ENCODE results near the gene LGALS14. TPM values are rescaled to one million over a fixed set of nuclear protein-coding genes. Genes with fewer than 3 reads are reported as not detected.
"Not testable (repeated sequence)": the region's sequence is repeated elsewhere in the genome, so short reads cannot be mapped to it uniquely, and the experiment has no call there.

Gene LGALS14
- total and polyA plus RNA-seq, 4 donors = not detected

DNA sequence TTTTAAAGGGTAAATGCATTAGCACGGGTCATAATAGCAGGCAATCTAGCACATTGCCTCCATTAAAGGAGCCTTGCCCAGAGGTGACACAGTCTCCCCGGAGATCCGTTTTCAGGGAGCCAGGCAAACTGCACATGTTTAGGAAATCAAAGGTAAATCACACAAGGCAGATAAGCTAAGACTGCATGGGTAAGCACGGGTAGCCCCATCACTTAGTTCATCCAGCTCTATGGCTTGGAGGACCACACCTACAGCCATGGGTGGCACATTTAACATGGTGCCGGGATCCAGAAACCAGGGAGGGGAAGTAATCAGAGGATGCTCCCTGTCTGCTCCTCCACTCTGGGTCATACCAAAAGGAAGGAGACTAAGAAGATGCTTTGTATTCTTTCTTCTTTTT is 31.8 kb upstream of the LGALS14 start:
- Histone ChIP-seq H3K36me3 (ENCODE audit: control insufficient read depth in 1 of 2, insufficient read depth in 2 of 2, low read length in 1 of 2) (no peaks in the 10 kb centered on the region), H3K4me1 (ENCODE audit: control insufficient read depth in 1 of 2, insufficient read depth in 2 of 2, low read length in 2 of 2) (no peaks in the 10 kb centered on the region), H3K9me3 (ENCODE audit: control insufficient read depth, low read length) (no peaks in the 10 kb centered on the region), H3K27ac (ENCODE audit: low read depth in 1 of 2, low read length in 2 of 2) (no peak overlapping the region), H3K4me3 (ENCODE audit: low read length in 2 of 2) (no peak overlapping the region), H3K27me3 (ENCODE audit: control insufficient read depth in 1 of 2, insufficient read depth in 2 of 2, low read length in 1 of 2) (no peaks in the 10 kb centered on the region)
- WGBS, 2 donors = 67 to 76% methylated on average over 5 of the region's 5 CpGs
- no peak for ATAC-seq (ENCODE audit: low FRiP score)
- intact Hi-C loops (cut with DNase I) = no loop called here
- no peak for DNase-seq

DNA sequence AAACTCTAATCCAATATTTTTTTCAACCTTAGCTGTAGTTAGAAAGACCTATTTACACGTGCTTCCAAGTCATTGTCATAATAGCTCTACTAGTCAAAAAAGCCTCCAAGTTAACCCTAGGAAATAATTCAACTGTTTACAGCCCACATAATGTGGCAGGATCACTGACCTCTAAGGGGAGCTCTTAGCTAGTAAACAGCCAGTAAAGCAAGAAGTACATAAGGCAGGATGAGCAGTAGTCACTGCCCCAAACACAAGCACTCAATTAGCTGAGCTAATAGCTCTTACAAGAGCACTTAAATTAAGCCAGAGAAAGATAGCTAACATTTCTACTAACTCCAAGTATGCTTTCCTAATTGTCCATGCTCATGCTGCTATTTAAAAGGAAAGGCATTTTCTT is 30.4 kb upstream of the LGALS14 start:
- DNase-seq; H3K4me1 ChIP-seq (ENCODE audit: control insufficient read depth in 1 of 2, insufficient read depth in 2 of 2, low read length in 2 of 2); H3K27ac ChIP-seq (ENCODE audit: low read depth in 1 of 2, low read length in 2 of 2); H3K9me3 ChIP-seq (ENCODE audit: control insufficient read depth, low read length); H3K4me3 ChIP-seq (ENCODE audit: low read length in 2 of 2); H3K27me3 ChIP-seq (ENCODE audit: control insufficient read depth in 1 of 2, insufficient read depth in 2 of 2, low read length in 1 of 2); H3K36me3 ChIP-seq (ENCODE audit: control insufficient read depth in 1 of 2, insufficient read depth in 2 of 2, low read length in 1 of 2); intact Hi-C loops (cut with DNase I); ATAC-seq (ENCODE audit: low FRiP score): not testable (repeated sequence)
- WGBS, 2 donors = 18% methylated on average over 1 of the region's 1 CpG

DNA sequence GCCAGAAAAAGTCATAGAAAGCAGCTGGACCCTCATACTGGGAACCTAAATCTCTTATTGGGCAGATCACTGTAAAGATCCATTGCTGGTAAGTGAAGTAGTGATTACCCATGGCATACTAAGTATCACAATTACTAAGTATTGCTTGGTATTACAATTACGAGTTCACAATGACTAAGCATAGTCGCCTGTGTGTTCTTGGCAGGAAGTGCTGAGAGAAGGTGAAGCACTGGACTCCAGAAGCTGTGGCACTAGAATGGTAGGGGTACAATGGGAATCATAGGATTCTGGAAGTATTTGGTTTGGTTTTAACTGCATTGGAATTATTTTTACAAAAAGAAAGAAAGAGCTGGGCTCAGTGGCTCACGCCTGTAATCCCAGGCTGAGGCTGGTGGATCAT is 28.3 kb upstream of the LGALS14 start:
- H3K4me3 ChIP-seq (ENCODE audit: low read length in 2 of 2) = no peak overlapping the region
- H3K36me3 ChIP-seq (ENCODE audit: control insufficient read depth in 1 of 2, insufficient read depth in 2 of 2, low read length in 1 of 2) = no peaks in the 10 kb centered on the region
- no peak for ATAC-seq (ENCODE audit: low FRiP score)
- H3K27me3 ChIP-seq (ENCODE audit: control insufficient read depth in 1 of 2, insufficient read depth in 2 of 2, low read length in 1 of 2) = no peaks in the 10 kb centered on the region
- no peak for DNase-seq
- H3K9me3 ChIP-seq (ENCODE audit: control insufficient read depth, low read length) = no peaks in the 10 kb centered on the region
- no peaks in the 10 kb centered on the region for H3K4me1 ChIP-seq (ENCODE audit: control insufficient read depth in 1 of 2, insufficient read depth in 2 of 2, low read length in 2 of 2)
- intact Hi-C loops (cut with DNase I) = no loop called here
- WGBS, 2 donors = 58 to 66% methylated on average over 3 of the region's 3 CpGs
- H3K27ac ChIP-seq (ENCODE audit: low read depth in 1 of 2, low read length in 2 of 2) = no peak overlapping the region

DNA sequence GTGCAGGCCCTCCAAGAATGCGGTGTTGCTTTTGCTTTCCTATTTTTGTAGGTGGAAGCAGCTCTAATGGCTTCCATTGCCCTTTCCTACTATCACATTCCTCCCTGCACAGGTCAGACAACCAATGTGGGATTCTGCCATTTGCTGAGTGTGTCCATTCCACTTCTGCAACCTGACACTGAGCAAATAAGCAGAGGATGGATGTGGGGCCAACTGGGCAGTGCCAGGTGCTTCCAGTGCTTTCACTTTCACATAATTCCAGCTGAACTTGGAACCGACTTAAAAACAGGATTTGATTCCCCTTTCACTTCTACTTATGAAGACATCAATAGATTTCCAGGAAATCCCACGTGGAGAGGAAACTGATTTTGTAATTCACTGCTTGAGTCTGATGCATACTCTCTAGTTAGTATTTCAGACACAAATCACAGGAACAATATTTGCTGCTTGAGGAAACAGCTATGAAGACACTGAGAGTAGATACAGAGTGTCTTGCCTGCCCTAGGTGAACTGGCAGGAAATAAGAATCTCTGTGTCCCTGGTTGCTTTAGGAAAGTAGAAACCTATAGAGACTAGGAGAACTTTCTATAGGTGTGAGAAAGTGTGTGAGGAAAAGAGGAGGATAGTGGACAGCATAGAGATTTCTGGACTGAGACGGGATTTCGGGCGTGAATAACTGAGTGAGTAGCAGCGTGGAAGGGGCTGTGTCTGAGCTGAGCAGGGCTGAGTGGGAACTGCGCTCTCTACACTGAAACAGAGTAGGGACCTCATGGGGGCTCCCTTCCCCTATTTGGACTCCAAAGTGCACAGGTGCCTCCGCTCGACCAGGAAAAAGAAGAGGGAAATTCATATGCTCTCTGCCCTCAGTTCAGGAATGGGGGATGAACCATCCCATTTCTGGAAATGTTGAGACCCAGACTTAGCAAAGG is 26.1 kb upstream of the LGALS14 start:
- whole genome bisulfite sequencing, 2 donors = 66 to 71% methylated on average over 9 to 10 of the region's 10 CpGs
- no peaks in the 10 kb centered on the region for H3K9me3 ChIP-seq (ENCODE audit: control insufficient read depth, low read length)
- H3K4me3 ChIP-seq (ENCODE audit: low read length in 2 of 2) = no peak overlapping the region
- no peaks in the 10 kb centered on the region for H3K4me1 ChIP-seq (ENCODE audit: control insufficient read depth in 1 of 2, insufficient read depth in 2 of 2, low read length in 2 of 2)
- no peaks in the 10 kb centered on the region for H3K36me3 ChIP-seq (ENCODE audit: control insufficient read depth in 1 of 2, insufficient read depth in 2 of 2, low read length in 1 of 2)
- intact Hi-C loops (cut with DNase I) = no loop called here
- no peaks in the 10 kb centered on the region for H3K27me3 ChIP-seq (ENCODE audit: control insufficient read depth in 1 of 2, insufficient read depth in 2 of 2, low read length in 1 of 2)
- no peak overlapping the region for H3K27ac ChIP-seq (ENCODE audit: low read depth in 1 of 2, low read length in 2 of 2)
- ATAC-seq (ENCODE audit: low FRiP score) (no peak), DNase-seq (no peak)

DNA sequence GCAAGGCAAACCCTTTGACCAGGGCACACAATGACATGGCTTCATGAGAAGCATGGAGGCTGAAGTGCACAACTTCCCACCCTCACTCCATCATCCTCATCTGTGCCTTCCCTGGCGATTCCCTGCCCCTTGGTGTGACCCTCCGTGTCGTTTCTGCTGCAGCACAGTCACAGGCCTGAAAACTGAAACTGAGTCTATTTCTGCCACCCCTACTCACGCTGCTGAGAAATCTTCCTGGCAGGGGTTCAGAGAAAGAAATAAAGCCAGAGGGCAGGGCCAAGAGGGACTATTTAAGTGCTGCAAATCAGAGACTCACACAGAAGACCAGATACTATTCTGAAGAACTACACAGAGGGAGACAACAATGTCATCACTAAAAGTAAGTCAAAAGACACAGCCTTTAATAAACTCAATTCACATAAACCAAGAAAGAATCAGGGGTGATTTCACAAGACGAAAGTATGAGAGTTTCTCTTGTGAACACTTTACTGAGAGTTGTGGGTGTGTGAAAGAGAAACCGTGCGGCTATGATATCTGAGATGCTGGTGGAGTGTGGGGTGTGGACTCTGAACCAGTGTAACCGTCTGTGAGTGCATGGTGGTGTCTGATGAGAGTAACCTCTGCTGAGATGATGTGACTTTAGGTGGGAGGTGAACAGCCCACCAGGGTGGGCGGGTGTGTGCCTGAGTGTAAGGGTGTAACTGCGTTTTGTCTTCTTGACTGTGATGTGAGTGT is 25.1 kb upstream of the LGALS14 start:
- H3K27ac ChIP-seq (ENCODE audit: low read depth in 1 of 2, low read length in 2 of 2) = no peak overlapping the region
- H3K9me3 ChIP-seq (ENCODE audit: control insufficient read depth, low read length) = no peaks in the 10 kb centered on the region
- DNase-seq (no peak), ATAC-seq (ENCODE audit: low FRiP score) (peak; percentile 26)
- WGBS, 2 donors = 38 to 39% methylated on average over 10 of the region's 10 CpGs
- H3K27me3 ChIP-seq (ENCODE audit: control insufficient read depth in 1 of 2, insufficient read depth in 2 of 2, low read length in 1 of 2) = no peaks in the 10 kb centered on the region
- intact Hi-C loops (cut with DNase I) = no loop called here
- no peaks in the 10 kb centered on the region for H3K4me1 ChIP-seq (ENCODE audit: control insufficient read depth in 1 of 2, insufficient read depth in 2 of 2, low read length in 2 of 2)
- no peaks in the 10 kb centered on the region for H3K36me3 ChIP-seq (ENCODE audit: control insufficient read depth in 1 of 2, insufficient read depth in 2 of 2, low read length in 1 of 2)
- no peak overlapping the region for H3K4me3 ChIP-seq (ENCODE audit: low read length in 2 of 2)

DNA sequence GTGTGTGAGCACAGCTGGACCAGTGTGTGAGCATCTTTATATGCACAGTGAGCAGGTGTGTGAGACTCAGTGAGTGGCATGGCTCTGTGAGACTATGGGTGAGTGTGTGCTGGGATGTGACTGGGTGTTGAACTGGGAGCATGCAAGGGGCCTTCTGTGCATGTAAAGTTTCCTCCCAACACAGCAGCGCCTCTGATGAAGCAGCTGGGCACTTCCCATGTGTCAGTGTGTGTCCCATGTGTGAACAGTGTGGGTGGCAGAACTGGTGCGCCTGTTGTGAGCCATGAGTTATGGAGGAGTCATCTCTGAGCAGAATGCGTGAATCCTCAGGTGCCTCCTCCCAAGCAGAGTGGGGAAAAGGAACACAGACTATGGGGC is 24.5 kb upstream of the LGALS14 start:
- ATAC-seq (ENCODE audit: low FRiP score) = no peak
- no peak for DNase-seq

DNA sequence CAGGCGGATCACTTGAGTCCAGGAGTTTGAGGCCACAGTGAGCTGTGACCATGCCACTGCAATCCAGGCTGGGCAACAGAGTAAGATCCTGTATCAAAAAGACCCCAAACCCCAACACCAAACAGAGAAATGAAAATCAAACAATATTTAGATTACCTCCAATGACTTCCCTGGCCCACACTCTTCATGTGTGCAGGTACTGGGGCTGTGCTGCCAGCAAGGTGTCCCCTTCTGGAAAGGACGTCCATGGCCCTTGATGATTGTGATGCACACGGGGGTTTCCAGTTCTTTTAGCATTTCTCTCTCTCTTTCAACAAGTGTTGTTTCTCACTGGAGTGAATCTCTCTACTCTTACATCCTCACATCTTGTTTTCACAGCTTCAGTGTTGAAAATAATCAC is 23.7 kb upstream of the LGALS14 start:
- no peaks in the 10 kb centered on the region for H3K27me3 ChIP-seq (ENCODE audit: control insufficient read depth in 1 of 2, insufficient read depth in 2 of 2, low read length in 1 of 2)
- no peak for ATAC-seq (ENCODE audit: low FRiP score)
- DNase-seq = no peak
- H3K4me3 ChIP-seq (ENCODE audit: low read length in 2 of 2) = no peak overlapping the region
- no peaks in the 10 kb centered on the region for H3K36me3 ChIP-seq (ENCODE audit: control insufficient read depth in 1 of 2, insufficient read depth in 2 of 2, low read length in 1 of 2)
- H3K4me1 ChIP-seq (ENCODE audit: control insufficient read depth in 1 of 2, insufficient read depth in 2 of 2, low read length in 2 of 2) = no peaks in the 10 kb centered on the region
- intact Hi-C loops (cut with DNase I) = no loop called here
- no peaks in the 10 kb centered on the region for H3K9me3 ChIP-seq (ENCODE audit: control insufficient read depth, low read length)
- H3K27ac ChIP-seq (ENCODE audit: low read depth in 1 of 2, low read length in 2 of 2) = no peak overlapping the region
- 57 to 62% methylated on average over 3 of the region's 3 CpGs for WGBS, 2 donors

More for the DNA sequence above, 24.5 kb upstream of the LGALS14 start:
- Histone ChIP-seq H3K4me1 (ENCODE audit: control insufficient read depth in 1 of 2, insufficient read depth in 2 of 2, low read length in 2 of 2) (no peaks in the 10 kb centered on the region), H3K27ac (ENCODE audit: low read depth in 1 of 2, low read length in 2 of 2) (no peak overlapping the region), H3K36me3 (ENCODE audit: control insufficient read depth in 1 of 2, insufficient read depth in 2 of 2, low read length in 1 of 2) (no peaks in the 10 kb centered on the region), H3K4me3 (ENCODE audit: low read length in 2 of 2) (no peak overlapping the region), H3K9me3 (ENCODE audit: control insufficient read depth, low read length) (no peaks in the 10 kb centered on the region), H3K27me3 (ENCODE audit: control insufficient read depth in 1 of 2, insufficient read depth in 2 of 2, low read length in 1 of 2) (no peaks in the 10 kb centered on the region)
- intact Hi-C loops (cut with DNase I) = no loop called here
- 84 to 86% methylated on average over 3 of the region's 3 CpGs for WGBS, 2 donors

DNA sequence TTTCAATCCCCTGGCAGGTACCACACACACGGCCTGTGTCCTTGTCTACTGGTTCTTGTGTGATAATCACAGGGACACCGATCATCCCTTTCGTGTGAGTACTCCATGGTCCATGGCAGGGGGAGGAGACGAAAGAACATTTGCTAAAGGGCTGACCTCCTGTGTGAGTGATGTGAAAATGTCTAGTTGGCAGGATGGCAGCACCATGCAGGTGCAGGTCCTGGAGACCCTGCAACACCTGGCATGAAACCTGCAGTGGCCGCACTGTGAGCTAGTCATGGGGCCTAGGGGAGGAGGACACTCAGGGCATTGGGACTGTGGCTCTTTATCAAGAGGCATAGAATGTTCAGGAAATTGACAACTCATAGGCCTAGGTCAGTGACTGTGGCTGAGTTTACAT is 22.9 kb upstream of the LGALS14 start:
- H3K36me3 ChIP-seq (ENCODE audit: control insufficient read depth in 1 of 2, insufficient read depth in 2 of 2, low read length in 1 of 2) = no peaks in the 10 kb centered on the region
- H3K27me3 ChIP-seq (ENCODE audit: control insufficient read depth in 1 of 2, insufficient read depth in 2 of 2, low read length in 1 of 2) = no peaks in the 10 kb centered on the region
- no peak overlapping the region for H3K27ac ChIP-seq (ENCODE audit: low read depth in 1 of 2, low read length in 2 of 2)
- no peaks in the 10 kb centered on the region for H3K9me3 ChIP-seq (ENCODE audit: control insufficient read depth, low read length)
- intact Hi-C loops (cut with DNase I) = no loop called here
- DNase-seq = no peak
- H3K4me1 ChIP-seq (ENCODE audit: control insufficient read depth in 1 of 2, insufficient read depth in 2 of 2, low read length in 2 of 2) = no peaks in the 10 kb centered on the region
- ATAC-seq (ENCODE audit: low FRiP score) = no peak
- no peak overlapping the region for H3K4me3 ChIP-seq (ENCODE audit: low read length in 2 of 2)
- 87 to 91% methylated on average over 5 of the region's 5 CpGs for WGBS, 2 donors

DNA sequence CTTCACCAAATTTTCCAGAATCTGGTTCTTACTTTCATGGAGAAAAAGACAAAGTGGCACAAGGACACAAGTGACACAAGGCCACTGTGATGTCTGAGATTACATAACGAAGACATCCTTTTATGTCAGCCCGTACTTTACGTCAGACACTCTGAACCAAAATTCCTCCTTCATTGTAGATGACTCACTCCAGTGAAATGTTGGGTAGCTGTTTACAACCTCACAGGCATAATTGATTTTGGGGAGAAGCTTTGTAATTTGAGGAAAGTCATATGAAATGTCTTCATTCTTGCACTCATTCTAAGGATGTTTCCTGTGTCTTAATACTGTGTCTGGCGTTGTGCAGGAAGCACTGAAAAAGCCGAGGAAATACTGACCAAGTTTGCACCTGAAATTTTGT is 20.0 kb upstream of the LGALS14 start:
- Histone ChIP-seq H3K9me3 (ENCODE audit: control insufficient read depth, low read length) (peaks cover 2% of the 10 kb centered on the region), H3K27me3 (ENCODE audit: control insufficient read depth in 1 of 2, insufficient read depth in 2 of 2, low read length in 1 of 2) (no peaks in the 10 kb centered on the region), H3K4me1 (ENCODE audit: control insufficient read depth in 1 of 2, insufficient read depth in 2 of 2, low read length in 2 of 2) (no peaks in the 10 kb centered on the region), H3K4me3 (ENCODE audit: low read length in 2 of 2) (no peak overlapping the region), H3K36me3 (ENCODE audit: control insufficient read depth in 1 of 2, insufficient read depth in 2 of 2, low read length in 1 of 2) (no peaks in the 10 kb centered on the region), H3K27ac (ENCODE audit: low read depth in 1 of 2, low read length in 2 of 2) (no peak overlapping the region)
- ATAC-seq (ENCODE audit: low FRiP score) (no peak), DNase-seq (no peak)
- 73 to 80% methylated on average over 5 of the region's 5 CpGs for WGBS, 2 donors
- intact Hi-C loops (cut with DNase I) = no loop called here
